Loucy (cell line): ENCODE results near the gene PILRB.

ENCODE experiments used
- H2AFZ ChIP-seq: fragments of 200-600 bp; sonication (generic); 2 replicates; pipeline ENCODE4 v1.6.0; 2016; ENCODE audit warnings: antibody characterized with exemption, mild to moderate bottlenecking, low read length, moderate library complexity
- H3F3A ChIP-seq: fragments of 200-600 bp; 2 replicates; pipeline ENCODE4 v1.6.0; 2016; ENCODE audit warnings: antibody characterized with exemption, low read depth, mild to moderate bottlenecking
- H3K27me3 ChIP-seq: fragments of 200-600 bp; sonication (generic); 2 replicates; pipeline ENCODE4 v1.6.1; 2014; ENCODE audit warnings: low read length, mild to moderate bottlenecking; ENCODE audit not compliant: insufficient read depth, poor library complexity, severe bottlenecking
- H3K36me3 ChIP-seq: fragments of 200-600 bp; sonication (generic); 2 replicates; pipeline ENCODE4 v1.6.1; 2016; ENCODE audit warnings: low read length; ENCODE audit not compliant: insufficient read depth
- H3K4me1 ChIP-seq: fragments of 200-600 bp; sonication (generic); 2 replicates; pipeline ENCODE4 v1.5.1; 2014; ENCODE audit warnings: low read length, mild to moderate bottlenecking; ENCODE audit not compliant: insufficient read depth, poor library complexity, severe bottlenecking
- H3K4me2 ChIP-seq: fragments of 200-600 bp; sonication (generic); 2 replicates; pipeline ENCODE4 v1.6.0; 2014; ENCODE audit warnings: antibody characterized with exemption, low read length, low read depth, mild to moderate bottlenecking; ENCODE audit not compliant: poor library complexity, severe bottlenecking
- H3K4me3 ChIP-seq: fragments of 200-600 bp; sonication (generic); 2 replicates; pipeline ENCODE4 v1.5.1; 2014; ENCODE audit warnings: low read length, mild to moderate bottlenecking, mixed read lengths; ENCODE audit not compliant: poor library complexity, severe bottlenecking
- H3K79me2 ChIP-seq: fragments of 200-600 bp; sonication (generic); 2 replicates; pipeline ENCODE4 v1.6.1; 2014; ENCODE audit warnings: low read length; ENCODE audit not compliant: insufficient read depth
- H3K9ac ChIP-seq: fragments of 200-600 bp; sonication (generic); 2 replicates; pipeline ENCODE4 v1.6.0; 2014; ENCODE audit warnings: mild to moderate bottlenecking, low read depth, low read length, moderate library complexity; ENCODE audit not compliant: poor library complexity, severe bottlenecking
- H3K9me2 ChIP-seq: fragments of 200-600 bp; sonication (generic); replicated peaks from 2 replicates; pipeline ENCODE4 v1.6.1; 2016; ENCODE audit warnings: low read depth, low read length, mixed read lengths
- H3K9me3 ChIP-seq: fragments of 200-600 bp; sonication (generic); 2 replicates; pipeline ENCODE4 v1.6.1; 2014; ENCODE audit warnings: mild to moderate bottlenecking, antibody characterized with exemption, low read length, low read depth; ENCODE audit not compliant: insufficient read depth
- H4K20me1 ChIP-seq: fragments of 200-600 bp; sonication (generic); 2 replicates; pipeline ENCODE4 v1.6.0; 2014; ENCODE audit warnings: antibody characterized with exemption, low read length, mild to moderate bottlenecking; ENCODE audit not compliant: insufficient read depth, poor library complexity, severe bottlenecking
- CTCF ChIP-seq: fragments of 200-600 bp; sonication (generic); conservative IDR thresholded peaks from 2 replicates; pipeline ENCODE4 v1.5.1; 2014; ENCODE audit warnings: mild to moderate bottlenecking, antibody characterized with exemption, low read length
- EZH2phosphoT487 ChIP-seq: fragments of 200-600 bp; IDR thresholded peaks from 2 replicates; pipeline ENCODE4 v1.6.1; 2018; ENCODE audit warnings: antibody characterized with exemption, mild to moderate bottlenecking, moderate library complexity, borderline replicate concordance

The PILRB gene

GRCh38 chr7:100401811-100402210 lies 43.9 kb downstream of the PILRB start:
- H3K9ac ChIP-seq = no peak overlapping the region
- H3K4me1 ChIP-seq = no peaks in the 10 kb centered on the region
- no peaks in the 10 kb centered on the region for H4K20me1 ChIP-seq
- H3K4me2 ChIP-seq = no peak overlapping the region
- H3K9me2 ChIP-seq = no peaks in the 10 kb centered on the region
- H3F3A ChIP-seq = no peaks in the 10 kb centered on the region
- H3K27me3 ChIP-seq = no peaks in the 10 kb centered on the region
- no peak for TF ChIP-seq CTCF
- TF ChIP-seq EZH2phosphoT487 = no peak
- no peaks in the 10 kb centered on the region for H3K36me3 ChIP-seq
- H2AFZ ChIP-seq = no peak overlapping the region
- no peak overlapping the region for H3K4me3 ChIP-seq
- no peaks in the 10 kb centered on the region for H3K9me3 ChIP-seq
- no peaks in the 10 kb centered on the region for H3K79me2 ChIP-seq

GRCh38 chr7:100402241-100402640 lies 44.3 kb downstream of the PILRB start:
- H3K9me2 ChIP-seq = no peaks in the 10 kb centered on the region
- H3K4me3 ChIP-seq = no peak overlapping the region
- no peaks in the 10 kb centered on the region for H4K20me1 ChIP-seq
- no peaks in the 10 kb centered on the region for H3F3A ChIP-seq
- no peak overlapping the region for H3K4me2 ChIP-seq
- no peaks in the 10 kb centered on the region for H3K27me3 ChIP-seq
- no peaks in the 10 kb centered on the region for H3K9me3 ChIP-seq
- H3K36me3 ChIP-seq = no peaks in the 10 kb centered on the region
- no peak for TF ChIP-seq CTCF
- no peak overlapping the region for H3K9ac ChIP-seq
- no peaks in the 10 kb centered on the region for H3K4me1 ChIP-seq
- H3K79me2 ChIP-seq = no peaks in the 10 kb centered on the region
- no peak overlapping the region for H2AFZ ChIP-seq

- H3K36me3 ChIP-seq = no peaks in the 10 kb centered on the region
- TF ChIP-seq CTCF = no peak
- no peak for TF ChIP-seq EZH2phosphoT487
- no peak overlapping the region for H3K9ac ChIP-seq
- H3K9me3 ChIP-seq = no peaks in the 10 kb centered on the region
- no peaks in the 10 kb centered on the region for H3K4me1 ChIP-seq
- no peaks in the 10 kb centered on the region for H3K9me2 ChIP-seq
- no peaks in the 10 kb centered on the region for H3F3A ChIP-seq
- H3K4me2 ChIP-seq = no peak overlapping the region
- no peaks in the 10 kb centered on the region for H3K79me2 ChIP-seq
- H2AFZ ChIP-seq = no peak overlapping the region
- H4K20me1 ChIP-seq = no peaks in the 10 kb centered on the region
- H3K27me3 ChIP-seq = no peaks in the 10 kb centered on the region
- no peak overlapping the region for H3K4me3 ChIP-seq
Measured at GRCh38 chr7:100406767-100407166, 48.9 kb downstream of the PILRB start.
